Retina (tissue), 1 donor: ENCODE results near the gene HOXD1.
A peak's percentile ranks its signal among the peaks of the same experiment; 100 is the strongest.

Source experiments
- DNase-seq: peaks from one replicate; pipeline ENCODE4 v3.0.0-alpha.2; 2016

The HOXD1 gene

DNA sequence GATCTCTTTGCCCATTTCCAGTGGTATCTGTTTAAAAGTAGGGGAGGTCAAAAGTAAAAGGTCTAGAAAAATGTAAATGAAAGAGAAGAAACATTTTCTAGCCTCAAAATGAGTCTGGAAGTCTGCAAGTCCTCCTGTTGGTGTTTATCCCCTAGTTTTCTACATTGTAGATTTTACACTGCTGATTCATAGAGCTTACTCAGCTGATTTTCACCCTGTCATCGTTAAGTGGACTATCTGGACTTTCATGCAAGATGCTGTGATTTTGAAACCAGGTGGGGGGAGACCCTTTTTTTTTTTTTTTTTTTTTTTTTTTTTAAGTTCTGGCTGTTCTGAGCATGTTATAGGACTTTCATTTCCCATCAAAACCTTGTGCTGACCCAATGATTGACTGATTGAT, 21.1 kb upstream of the HOXD1 start:
- DNase-seq = no peak

DNA sequence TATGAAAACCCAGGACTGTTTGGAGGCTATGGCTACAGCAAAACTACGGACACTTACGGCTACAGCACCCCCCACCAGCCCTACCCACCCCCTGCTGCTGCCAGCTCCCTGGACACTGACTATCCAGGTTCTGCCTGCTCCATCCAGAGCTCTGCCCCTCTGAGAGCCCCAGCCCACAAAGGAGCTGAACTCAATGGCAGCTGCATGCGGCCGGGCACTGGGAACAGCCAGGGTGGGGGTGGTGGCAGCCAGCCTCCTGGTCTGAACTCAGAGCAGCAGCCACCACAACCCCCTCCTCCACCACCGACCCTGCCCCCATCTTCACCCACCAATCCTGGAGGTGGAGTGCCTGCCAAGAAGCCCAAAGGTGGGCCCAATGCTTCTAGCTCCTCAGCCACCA, 19.3 kb upstream of the HOXD1 start:
- no peak for DNase-seq

DNA sequence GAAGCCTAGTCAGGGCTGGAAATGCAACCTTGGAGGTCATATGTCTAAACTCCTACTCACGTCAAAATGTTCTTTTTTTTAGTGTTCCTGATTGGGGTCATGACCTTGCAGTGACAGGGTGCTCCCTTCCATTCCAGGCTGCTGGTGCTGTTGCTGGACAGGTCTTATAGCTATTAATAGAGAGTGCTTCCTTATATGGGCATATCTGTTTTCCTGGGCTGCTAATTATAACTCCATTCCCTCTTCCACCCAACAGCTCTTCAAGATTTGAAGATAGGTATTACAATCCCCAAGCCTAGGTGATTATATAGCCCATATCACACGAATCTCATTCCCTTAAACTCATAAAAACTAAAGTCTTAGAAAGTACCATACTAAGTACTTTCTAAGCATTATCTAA, 18.8 kb upstream of the HOXD1 start:
- no peak for DNase-seq

DNA sequence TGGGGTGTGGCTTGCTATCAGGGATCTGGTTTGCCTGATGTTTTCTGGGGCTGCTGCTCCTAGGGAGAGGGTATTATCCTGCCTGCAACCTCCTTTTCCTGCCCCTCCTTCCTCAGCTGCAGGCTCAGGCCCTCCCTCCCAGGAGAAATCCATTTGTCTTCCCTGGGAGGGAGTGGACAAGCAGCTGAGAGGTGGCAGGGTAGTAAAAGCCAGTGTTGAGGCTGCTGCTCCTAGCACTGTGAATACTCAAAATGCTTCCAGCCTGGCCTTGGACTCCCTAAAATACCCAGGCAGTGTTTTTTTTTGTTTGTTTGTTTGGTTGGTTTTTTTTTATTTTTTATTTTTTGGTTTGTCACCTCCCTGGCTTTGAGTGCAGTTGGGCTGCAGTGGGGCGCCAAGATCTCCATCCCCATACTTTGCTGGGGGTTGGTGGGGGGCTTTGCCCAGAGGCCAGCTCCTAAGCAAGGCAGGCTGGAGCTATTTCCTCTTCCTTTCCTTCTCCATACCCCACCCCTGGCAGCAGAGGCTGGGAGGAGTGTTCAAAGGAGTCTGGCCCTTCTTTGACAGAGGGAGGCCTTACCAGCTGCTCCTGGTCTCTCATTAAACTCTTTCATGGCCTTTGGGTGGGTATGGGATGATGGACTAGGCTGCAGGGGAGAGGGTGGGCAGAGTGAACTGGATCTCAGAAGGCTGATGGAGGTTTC, 17.7 kb upstream of the HOXD1 start:
- DNase-seq = no peak

DNA sequence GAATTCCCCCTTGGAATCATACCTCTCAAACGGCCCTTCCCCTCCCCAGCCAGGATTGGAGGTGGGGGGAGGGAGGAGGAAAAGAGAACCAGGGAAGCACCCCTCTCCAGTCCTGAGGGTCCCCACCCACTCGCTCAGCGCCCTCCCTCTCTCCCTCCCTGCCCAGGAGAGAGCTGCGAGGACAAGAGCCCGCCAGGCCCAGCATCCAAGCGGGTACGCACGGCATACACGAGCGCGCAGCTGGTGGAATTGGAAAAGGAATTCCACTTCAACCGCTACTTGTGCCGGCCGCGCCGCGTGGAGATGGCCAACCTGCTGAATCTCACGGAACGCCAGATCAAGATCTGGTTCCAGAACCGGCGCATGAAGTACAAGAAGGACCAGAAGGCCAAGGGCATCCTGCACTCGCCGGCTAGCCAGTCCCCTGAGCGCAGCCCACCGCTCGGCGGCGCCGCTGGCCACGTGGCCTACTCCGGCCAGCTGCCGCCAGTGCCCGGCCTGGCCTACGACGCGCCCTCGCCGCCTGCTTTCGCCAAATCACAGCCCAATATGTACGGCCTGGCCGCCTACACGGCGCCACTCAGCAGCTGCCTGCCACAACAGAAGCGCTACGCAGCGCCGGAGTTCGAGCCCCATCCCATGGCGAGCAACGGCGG, 17.0 kb upstream of the HOXD1 start:
- DNase-seq = no peak

DNA sequence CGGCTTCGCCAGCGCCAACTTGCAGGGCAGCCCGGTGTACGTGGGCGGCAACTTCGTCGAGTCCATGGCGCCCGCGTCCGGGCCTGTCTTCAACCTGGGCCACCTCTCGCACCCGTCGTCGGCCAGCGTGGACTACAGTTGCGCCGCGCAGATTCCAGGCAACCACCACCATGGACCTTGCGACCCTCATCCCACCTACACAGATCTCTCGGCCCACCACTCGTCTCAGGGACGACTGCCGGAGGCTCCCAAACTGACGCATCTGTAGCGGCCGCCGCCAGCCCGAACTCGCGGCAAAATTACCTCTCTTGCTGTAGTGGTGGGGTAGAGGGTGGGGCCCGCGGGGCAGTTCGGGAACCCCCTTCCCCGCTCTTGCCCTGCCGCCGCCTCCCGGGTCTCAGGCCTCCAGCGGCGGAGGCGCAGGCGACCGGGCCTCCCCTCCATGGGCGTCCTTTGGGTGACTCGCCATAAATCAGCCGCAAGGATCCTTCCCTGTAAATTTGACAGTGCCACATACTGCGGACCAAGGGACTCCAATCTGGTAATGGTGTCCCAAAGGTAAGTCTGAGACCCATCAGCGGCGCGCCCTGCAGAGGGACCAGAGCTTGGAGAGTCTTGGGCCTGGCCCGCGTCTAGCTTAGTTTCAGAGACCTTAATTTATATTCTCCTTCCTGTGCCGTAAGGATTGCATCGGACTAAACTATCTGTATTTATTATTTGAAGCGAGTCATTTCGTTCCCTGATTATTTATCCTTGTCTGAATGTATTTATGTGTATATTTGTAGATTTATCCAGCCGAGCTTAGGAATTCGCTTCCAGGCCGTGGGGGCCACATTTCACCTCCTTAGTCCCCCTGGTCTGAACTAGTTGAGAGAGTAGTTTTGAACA, 16.2 kb upstream of the HOXD1 start:
- peak; percentile 81 for DNase-seq

DNA sequence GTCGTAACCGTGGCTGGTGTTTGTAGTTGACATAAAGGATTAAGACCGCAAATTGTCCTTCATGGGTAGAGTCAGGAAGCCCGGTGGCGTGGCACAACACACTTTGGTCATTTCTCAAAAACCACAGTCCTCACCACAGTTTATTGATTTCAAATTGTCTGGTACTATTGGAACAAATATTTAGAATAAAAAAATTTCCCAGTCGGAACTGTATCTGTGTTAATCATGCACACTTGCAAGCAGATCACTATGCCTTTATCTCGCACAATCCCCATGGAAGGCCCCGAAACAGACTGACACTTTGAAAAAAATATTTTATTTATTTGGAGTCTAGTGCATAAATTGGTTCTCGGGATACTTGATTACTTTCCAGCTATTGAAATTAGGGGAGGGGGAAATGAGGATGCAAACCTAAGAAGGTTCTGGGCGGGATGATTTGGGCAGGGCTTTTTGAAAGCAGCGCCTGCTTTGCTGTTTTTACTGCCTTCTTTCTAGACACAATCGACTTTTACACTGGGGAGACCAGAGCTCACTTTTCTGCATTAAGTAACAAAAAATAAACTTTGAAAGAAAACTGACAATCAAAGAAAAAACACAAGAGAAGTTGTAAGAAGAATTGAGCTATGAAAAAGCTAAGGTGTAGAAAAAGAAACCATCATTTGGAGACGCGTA, 15.4 kb upstream of the HOXD1 start:
- peak; percentile 57 for DNase-seq

DNA sequence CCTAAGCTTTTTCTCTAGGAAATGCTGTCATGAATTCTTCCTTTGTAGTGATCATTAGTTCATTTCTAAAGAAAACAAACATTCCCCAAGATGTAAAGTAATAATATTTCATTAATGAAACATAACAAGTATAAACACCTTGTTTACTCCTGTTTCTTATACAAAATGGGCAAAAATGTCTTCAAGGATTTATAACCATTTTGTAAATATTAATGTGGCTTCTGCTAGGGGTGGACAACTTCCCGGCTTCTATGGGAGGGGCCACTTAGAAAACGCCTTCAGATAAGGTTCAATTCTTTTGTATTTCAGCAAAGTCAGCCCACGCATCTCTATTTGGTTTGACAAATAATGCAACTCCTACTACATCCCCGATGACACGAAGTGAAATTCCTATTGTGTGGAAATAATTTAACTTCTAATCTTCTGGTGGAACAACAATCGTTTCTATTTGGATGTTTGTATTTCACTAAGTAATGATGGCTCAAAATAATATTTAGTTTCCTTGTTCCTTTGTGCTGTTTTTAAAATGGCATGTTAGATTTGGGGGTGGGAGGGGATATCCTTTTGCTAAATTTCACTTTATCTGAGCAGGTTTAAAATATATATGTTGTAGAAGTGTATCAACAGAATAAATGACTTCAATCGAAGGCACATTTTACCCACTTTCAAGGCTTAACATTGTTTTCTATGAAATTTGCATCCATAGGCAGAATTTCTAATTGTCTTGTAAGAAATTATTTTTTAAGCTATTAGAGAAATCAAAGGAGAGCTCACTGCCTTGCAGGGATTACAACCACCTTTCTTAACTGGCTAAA, 14.7 kb upstream of the HOXD1 start:
- DNase-seq = peak; percentile 30

DNA sequence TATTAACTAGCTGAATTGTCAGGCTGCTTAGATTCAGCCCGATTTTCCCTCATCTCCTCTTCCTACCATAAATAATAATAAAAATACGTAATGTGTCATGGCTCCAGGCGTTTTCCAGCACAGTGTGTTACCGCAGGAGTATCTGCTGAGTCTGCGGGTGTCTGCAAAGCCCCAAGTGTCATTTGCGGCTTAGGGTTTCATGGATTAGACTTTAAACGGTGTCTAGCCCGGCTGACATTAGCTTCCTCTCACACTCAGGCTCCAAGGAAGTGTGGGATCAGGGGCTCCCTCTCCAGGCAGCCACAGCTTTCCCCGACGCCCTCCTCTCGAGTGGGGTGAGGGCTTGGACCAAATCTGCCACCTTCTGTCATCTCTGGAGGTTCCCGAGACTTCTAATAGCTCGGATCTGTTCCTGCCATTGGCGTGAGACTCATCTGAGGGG, 14.1 kb upstream of the HOXD1 start:
- DNase-seq = peak; percentile 75

DNA sequence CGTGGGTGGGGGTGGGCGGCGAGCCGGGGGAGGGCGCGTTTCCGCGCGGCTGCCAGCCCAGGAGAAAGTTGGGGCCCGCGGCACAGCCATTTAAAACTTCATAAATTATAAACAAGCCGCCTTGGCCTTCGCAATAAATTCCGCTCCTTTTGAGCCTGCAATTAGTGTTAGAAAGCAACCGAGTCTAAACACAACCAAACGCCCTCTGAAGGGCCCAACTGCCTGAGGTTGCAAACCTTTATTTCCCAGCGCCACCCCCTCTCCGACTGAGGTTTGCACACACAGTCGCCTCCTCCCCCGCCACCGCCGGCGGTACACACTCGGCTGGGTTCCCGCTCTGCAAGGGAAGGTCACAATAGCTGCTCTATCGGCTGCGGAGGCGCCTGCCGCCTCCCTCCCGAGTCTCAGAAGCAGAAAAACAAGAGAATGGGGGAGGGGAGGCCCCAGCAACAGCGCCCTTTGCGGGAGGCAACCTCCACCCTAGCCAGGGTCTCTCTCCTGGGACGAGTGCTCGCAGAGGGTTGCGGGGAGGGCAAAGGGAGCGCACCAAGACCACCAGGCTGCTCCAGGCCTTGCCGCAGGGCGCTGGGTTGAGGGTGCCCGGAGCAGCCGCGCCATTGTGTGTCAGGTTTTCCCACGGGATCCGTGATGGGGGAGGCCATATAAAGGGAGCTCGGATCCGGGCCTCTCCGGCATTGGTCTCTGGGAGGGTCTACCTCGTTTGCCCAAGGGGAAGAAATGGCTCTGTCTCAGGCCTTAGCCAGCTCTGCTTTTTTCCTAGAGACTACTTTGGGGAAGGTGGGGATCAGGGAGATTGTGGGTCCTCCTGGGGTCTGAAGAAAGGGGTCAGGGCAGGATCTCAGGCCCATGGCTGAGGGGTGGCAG, 13.4 kb upstream of the HOXD1 start:
- peak; percentile 86 for DNase-seq

DNA sequence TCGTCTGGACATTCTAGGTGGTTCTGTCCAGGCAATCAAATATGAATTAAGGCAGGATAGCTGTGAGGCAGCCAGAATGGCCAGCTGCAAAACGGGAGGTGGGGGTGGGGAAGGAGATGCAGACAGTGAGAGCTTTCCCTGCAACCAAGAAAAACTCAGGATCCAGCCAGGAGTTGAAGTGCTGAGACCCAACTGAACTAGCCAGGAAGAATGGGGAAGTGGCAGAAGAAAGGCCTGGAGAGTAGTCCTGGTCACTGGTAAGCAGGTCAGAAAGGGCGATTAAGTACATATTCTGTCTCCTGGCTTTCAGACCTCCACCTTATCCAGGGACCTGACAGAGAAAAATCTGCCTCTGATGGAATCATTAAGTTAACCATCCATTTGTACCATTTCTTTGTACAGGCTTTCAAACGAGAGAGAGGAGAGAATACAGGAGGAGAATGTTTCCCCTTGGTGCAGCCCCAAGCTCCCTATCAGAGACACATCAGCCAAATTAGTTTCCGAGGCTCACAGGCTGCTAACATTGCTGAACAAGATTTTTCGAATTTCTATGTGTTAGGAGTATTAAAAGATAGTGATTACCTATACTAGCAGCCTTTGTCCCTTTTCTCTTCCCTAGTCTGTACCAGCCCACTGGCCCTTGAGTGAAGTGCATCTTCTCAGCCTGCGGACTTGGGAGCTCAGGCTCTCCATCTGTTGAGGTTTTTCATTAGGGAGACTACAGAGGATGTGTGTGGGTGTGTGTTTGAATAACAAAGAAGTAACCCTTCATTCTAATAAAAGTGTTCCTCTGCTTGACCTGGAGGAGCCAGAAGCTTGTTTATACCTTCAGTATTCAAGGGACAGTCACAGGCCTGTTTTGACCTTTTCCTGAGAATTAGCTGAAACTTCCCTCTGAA, 12.5 kb upstream of the HOXD1 start:
- DNase-seq = peak; percentile 29

DNA sequence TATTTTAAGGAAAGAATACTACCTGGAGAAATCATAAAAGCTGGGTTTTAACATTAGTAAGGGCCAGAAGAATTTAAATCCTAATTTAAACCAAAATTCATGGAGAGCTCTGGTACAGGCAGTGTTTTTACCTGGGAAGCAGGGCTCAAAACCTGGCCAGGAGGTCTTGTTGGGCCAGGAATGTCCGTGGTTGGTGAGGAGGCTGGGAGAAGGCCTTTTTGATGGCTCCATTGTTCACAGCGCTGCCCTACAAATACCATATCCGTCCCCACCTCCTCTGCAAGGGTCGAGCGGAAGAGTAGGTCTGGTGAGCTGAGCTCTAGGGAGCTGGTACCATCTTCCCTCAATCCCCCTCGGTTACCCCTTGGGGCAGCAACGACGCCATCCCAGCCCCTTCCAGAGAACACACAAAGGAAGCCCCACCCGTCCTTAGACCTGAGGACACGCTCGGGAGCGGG, 10.9 kb upstream of the HOXD1 start:
- no peak for DNase-seq

DNA sequence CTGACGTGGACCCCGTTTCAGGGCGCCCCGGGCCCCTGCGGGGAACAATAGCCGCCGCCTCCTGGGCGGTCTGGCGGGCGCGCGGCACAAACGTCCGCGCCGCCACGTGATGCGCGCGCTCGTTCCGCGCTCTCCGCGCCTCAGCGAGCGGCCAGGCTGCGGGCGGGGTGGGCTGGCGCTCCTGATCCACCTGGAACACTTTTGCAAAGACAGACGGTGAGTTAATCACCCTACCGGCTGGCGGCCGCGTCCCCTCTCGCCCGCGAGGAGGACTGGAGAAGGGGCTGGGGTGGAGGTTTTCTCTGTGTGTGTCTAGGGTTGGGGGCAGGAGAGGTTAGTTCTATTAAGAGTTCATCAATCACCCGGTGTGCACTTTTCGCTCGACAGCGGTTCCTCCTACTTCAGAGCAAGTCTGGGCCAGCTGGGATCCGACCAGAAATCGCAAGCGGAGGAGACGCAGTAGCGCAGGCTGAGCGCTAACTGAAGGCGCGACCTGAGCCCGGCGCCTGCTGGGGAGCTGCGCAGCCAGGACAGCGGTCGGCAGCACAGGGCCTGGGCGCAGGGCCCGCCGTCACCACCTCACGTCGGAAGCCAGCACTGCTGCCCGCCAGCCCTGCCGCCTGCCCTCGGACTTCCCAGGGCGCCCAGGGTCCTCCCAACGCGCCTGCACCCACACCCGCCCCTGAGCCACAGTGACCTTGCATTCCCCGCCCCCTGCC, 10.3 kb upstream of the HOXD1 start:
- peak; percentile 78 for DNase-seq

DNA sequence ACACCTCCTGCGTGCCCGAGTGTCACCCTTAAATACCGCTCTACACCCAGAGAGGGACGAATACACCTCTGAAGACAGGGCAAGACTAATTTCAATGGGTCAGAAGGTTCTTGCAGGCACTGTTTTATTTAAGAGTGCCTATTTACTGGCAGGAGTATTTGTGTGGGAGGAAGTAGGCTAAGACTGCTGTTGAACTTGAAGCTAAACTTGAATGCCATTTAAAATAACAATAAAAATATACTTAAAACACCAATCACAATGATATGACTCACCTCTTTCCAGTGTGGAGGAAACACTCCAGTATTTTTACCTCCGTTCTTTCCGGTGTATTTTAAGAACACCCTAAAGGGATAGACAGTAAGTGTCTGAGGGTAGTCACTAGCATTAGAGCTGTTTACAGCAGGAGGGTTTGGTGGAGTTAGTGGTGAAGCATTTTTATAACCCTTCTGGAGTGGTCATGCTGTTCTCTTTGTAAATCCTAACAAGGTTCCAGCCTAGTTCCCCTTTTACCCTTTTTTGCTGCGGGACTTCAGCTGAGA, 9.6 kb upstream of the HOXD1 start:
- peak; percentile 23 for DNase-seq

DNA sequence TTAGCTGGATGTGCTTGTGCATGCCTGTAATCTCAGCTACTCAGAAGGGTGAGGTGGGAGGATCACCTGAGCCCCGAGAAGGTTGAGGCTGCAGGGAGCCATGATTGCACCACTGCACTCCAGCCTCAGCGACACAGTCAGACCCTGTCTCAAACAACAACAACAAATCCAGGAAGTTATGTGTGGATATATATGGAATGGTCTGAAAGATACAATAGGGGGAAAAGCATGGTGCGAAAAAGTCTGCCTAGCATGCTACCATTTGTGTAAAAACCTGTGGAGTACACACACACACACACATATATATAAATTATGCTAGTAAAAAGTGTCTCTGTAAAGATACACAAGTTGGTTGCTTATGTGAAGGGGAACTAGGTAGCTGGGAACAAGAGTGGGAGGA, 6.9 kb upstream of the HOXD1 start:
- no peak for DNase-seq

DNA sequence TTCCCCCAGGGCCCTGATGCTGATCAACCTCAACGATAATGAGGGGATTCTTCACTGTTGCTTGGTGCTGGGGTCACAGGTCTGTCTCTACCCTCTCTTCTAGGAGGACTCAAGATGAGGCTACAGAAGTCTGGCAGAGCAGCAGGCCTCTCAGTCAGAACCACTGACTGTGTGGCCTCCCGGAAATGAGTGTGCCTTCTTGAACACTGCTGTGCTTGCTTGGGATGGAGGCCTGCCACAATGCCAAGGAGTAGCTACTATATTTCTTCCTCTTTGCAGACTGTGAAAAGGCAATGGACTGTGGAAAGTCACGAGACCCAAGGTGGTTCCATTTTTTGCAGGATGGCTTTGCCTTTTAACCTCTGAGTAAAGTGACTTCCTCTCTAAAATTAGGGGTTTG, 5.8 kb upstream of the HOXD1 start:
- no peak for DNase-seq

DNA sequence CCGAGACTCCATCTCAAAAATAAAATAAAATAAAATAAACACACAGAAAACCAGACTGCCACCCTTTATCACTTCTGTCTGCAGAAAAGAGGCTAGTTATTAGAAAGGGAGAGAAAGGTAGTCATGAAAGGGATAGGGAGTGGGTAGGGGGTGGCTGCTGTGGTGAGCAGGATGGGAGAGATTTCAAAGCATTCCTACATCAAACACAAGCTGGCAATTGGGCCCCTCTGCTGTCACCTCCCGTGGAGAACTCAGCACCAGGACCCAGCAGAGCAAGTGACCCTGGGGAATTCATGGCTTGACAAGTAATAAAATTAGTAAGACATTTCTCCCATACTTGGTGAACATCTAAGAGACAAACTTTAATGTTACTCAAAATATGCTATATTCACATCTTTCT, 3.7 kb upstream of the HOXD1 start:
- DNase-seq = no peak

DNA sequence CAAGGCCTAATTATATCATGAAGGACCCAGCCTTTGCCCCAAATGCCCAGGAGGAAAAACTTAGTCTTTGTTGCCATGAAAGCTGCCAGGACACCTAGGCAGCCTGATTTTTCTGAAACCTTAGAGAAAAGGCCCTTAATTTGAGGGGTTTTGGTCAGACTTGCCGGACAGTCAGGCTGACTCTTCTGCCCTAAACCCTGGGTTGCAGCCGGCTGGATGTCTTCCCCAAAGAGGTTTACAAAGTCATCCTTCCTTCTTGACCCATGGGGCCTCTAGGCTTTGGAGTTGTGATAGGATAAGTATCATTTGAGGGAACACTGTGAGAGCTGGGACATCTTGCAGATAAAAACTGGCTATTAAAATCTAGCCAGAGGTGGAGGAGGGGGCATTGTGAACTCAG, 2.4 kb upstream of the HOXD1 start:
- no peak for DNase-seq
